H9 (cell line): ENCODE measurements around the gene ADGRB3. TPM values are rescaled to one million over a fixed set of nuclear protein-coding genes. Genes with fewer than 3 reads are reported as not detected.

Source experiments
- DNase-seq: peaks from one replicate; pipeline ENCODE4 v3.0.0-alpha.2; 2017
- H2AFZ ChIP-seq: one replicate; pipeline ENCODE4 v1.6.1; 2013; ENCODE audit warnings: mild to moderate bottlenecking, low read length, control low read depth, moderate library complexity
- H2AK5ac ChIP-seq: 2 replicates; pipeline ENCODE4 v1.6.1; 2013; ENCODE audit warnings: low read length, control low read depth, mixed read lengths; ENCODE audit not compliant: insufficient read length
- H2BK120ac ChIP-seq: one replicate; pipeline ENCODE4 v1.6.1; 2013; ENCODE audit warnings: low read depth, mild to moderate bottlenecking, low read length, control low read depth, inconsistent platforms; ENCODE audit not compliant: poor library complexity, severe bottlenecking
- H2BK12ac ChIP-seq: 2 replicates; pipeline ENCODE4 v1.6.1; 2013; ENCODE audit warnings: low read length, control low read depth, mixed read lengths, low read depth; ENCODE audit not compliant: insufficient read length
- H2BK15ac ChIP-seq: 2 replicates; pipeline ENCODE4 v1.6.1; 2013; ENCODE audit warnings: low read depth, low read length, control low read depth
- H2BK20ac ChIP-seq: one replicate; pipeline ENCODE4 v1.6.1; 2013; ENCODE audit warnings: low read depth, mild to moderate bottlenecking, low read length, control low read depth, inconsistent platforms; ENCODE audit not compliant: poor library complexity, severe bottlenecking
- H2BK5ac ChIP-seq: 2 replicates; pipeline ENCODE4 v1.6.1; 2013; ENCODE audit warnings: low read length, control low read depth, mixed read lengths; ENCODE audit not compliant: insufficient read length
- H3K14ac ChIP-seq: 2 replicates; pipeline ENCODE4 v1.6.1; 2013; ENCODE audit warnings: low read length, control low read depth; ENCODE audit not compliant: insufficient read depth
- H3K18ac ChIP-seq: 2 replicates; pipeline ENCODE4 v1.6.1; 2013; ENCODE audit warnings: low read depth, mild to moderate bottlenecking, mixed read lengths, low read length, control low read depth; ENCODE audit not compliant: insufficient read length
- H3K23ac ChIP-seq: 2 replicates; pipeline ENCODE4 v1.6.1; 2013; ENCODE audit warnings: low read length, control low read depth, mixed read lengths, low read depth; ENCODE audit not compliant: insufficient read length
- H3K23me2 ChIP-seq: 2 replicates; pipeline ENCODE4 v1.6.1; 2013; ENCODE audit warnings: low read depth, mild to moderate bottlenecking, mixed read lengths, low read length, control low read depth; ENCODE audit not compliant: insufficient read length, poor library complexity, severe bottlenecking
- H3K27ac ChIP-seq: 2 replicates; pipeline ENCODE4 v1.5.1; 2013; ENCODE audit warnings: low read length, control low read depth, mixed read lengths, low read depth; ENCODE audit not compliant: insufficient read length
- H3K27me3 ChIP-seq: 2 replicates; pipeline ENCODE4 v1.6.1; 2013; ENCODE audit warnings: low read length, control low read depth, inconsistent platforms; ENCODE audit not compliant: insufficient read depth
- H3K4ac ChIP-seq: 2 replicates; pipeline ENCODE4 v1.6.1; 2013; ENCODE audit warnings: low read depth, mild to moderate bottlenecking, control low read depth, inconsistent platforms, low read length, moderate library complexity
- H3K4me1 ChIP-seq: 2 replicates; pipeline ENCODE4 v1.6.1; 2013; ENCODE audit warnings: low read length, control low read depth, inconsistent platforms; ENCODE audit not compliant: insufficient read depth
- H3K4me2 ChIP-seq: 2 replicates; pipeline ENCODE4 v1.6.1; 2013; ENCODE audit warnings: low read length, control low read depth, mixed read lengths; ENCODE audit not compliant: insufficient read length, insufficient read depth
- H3K56ac ChIP-seq: 2 replicates; pipeline ENCODE4 v1.6.1; 2013; ENCODE audit warnings: low read depth, mild to moderate bottlenecking, mixed read lengths, low read length, control low read depth; ENCODE audit not compliant: insufficient read length
- H3K79me1 ChIP-seq: 2 replicates; pipeline ENCODE4 v1.6.1; 2013; ENCODE audit warnings: low read depth, mild to moderate bottlenecking, moderate library complexity, low read length, control low read depth, inconsistent platforms; ENCODE audit not compliant: insufficient read depth, poor library complexity, severe bottlenecking
- H3K79me2 ChIP-seq: 2 replicates; pipeline ENCODE4 v1.6.1; 2013; ENCODE audit warnings: low read length, control low read depth, inconsistent platforms; ENCODE audit not compliant: insufficient read depth
- H3K9ac ChIP-seq: 2 replicates; pipeline ENCODE4 v1.6.1; 2013; ENCODE audit warnings: low read length, control low read depth, mixed read lengths; ENCODE audit not compliant: insufficient read length; ENCODE audit errors: extremely low read depth
- H3K9me3 ChIP-seq: one replicate; pipeline ENCODE4 v1.6.1; 2013; ENCODE audit warnings: low read depth, low read length, inconsistent platforms; ENCODE audit not compliant: control insufficient read depth
- H3T11ph ChIP-seq: one replicate; pipeline ENCODE4 v1.6.1; 2013; ENCODE audit warnings: mild to moderate bottlenecking, low read length, control low read depth, inconsistent platforms
- H4K20me1 ChIP-seq: one replicate; pipeline ENCODE4 v1.6.1; 2013; ENCODE audit not compliant: control insufficient read depth, insufficient read length, insufficient read depth
- H4K5ac ChIP-seq: 2 replicates; pipeline ENCODE4 v1.6.1; 2013; ENCODE audit warnings: low read depth, mild to moderate bottlenecking, mixed read lengths, low read length, control low read depth; ENCODE audit not compliant: insufficient read length
- H4K8ac ChIP-seq: replicated peaks from 2 replicates; pipeline ENCODE4 v1.6.1; 2013; ENCODE audit warnings: low read length, control low read depth, mixed read lengths, low read depth; ENCODE audit not compliant: insufficient read length
- H4K91ac ChIP-seq: 2 replicates; pipeline ENCODE4 v1.6.1; 2013; ENCODE audit warnings: low read depth, mild to moderate bottlenecking, moderate library complexity, mixed read lengths, low read length, control low read depth; ENCODE audit not compliant: insufficient read length
- H3K27ac Mint-ChIP-seq, 3 experiments: 2 replicates in 2 of 3; 3 replicates in 1 of 3; pipeline ENCODE4 v1.8.0; 2020 to 2021; ENCODE audit warnings: mixed read lengths in 3 of 3, mild to moderate bottlenecking in 1 of 3, moderate library complexity in 1 of 3
- H3K27me3 Mint-ChIP-seq: 2 replicates; pipeline ENCODE4 v1.8.0; 2021; ENCODE audit warnings: low read depth, mild to moderate bottlenecking, moderate library complexity, mixed read lengths
- H3K36me3 Mint-ChIP-seq, 3 experiments: 2 replicates in 2 of 3; 3 replicates in 1 of 3; pipeline ENCODE4 v1.8.0; 2020 to 2021; ENCODE audit warnings: low read depth in 3 of 3, mixed read lengths in 3 of 3; ENCODE audit not compliant: insufficient read depth in 1 of 3
- H3K4me1 Mint-ChIP-seq, 2 experiments: 2 replicates each; pipeline ENCODE4 v1.8.0; 2020; ENCODE audit warnings: mixed read lengths in 2 of 2
- H3K4me3 Mint-ChIP-seq, 2 experiments: 2 replicates in 1 of 2; 3 replicates in 1 of 2; pipeline ENCODE4 v1.8.0; 2020 to 2021; ENCODE audit warnings: mild to moderate bottlenecking in 2 of 2, mixed read lengths in 2 of 2, moderate library complexity in 1 of 2
- H3K9me3 Mint-ChIP-seq, 2 experiments: 2 replicates in 1 of 2; 3 replicates in 1 of 2; pipeline ENCODE4 v1.8.0; 2020; ENCODE audit warnings: mild to moderate bottlenecking in 2 of 2, mixed read lengths in 2 of 2, moderate library complexity in 1 of 2
- CTCF ChIP-seq: fragments of 200-600 bp; sonication (generic); conservative IDR thresholded peaks from 3 replicates; pipeline ENCODE4 v1.8.0; 2021; ENCODE audit warnings: antibody characterized with exemption, mild to moderate bottlenecking
- WGBS: extraction: QIAGEN DNeasy Blood & Tissue Kit; methylation state at CpG from one replicate; pipeline ENCODE4 v1.1.7; 2013; ENCODE audit warnings: missing lambda C conversion rate, low lambda C conversion rate, mixed read lengths; ENCODE audit not compliant: insufficient read length; ENCODE audit errors: extremely low coverage; 5-methylcytosine and 5-hydroxymethylcytosine counted together
- total RNA-seq: library from RNA; stranded (reverse); gene quantifications from 2 replicates; pipeline ENCODE4 v1.2.1, GENCODE V29; 2021

ADGRB3 gene
- total RNA-seq, 1 experiment from 2014 or later, result 0.37 TPM

GRCh38 chr6:68650142-68650541 lies 15.1 kb downstream of the ADGRB3 start:
- WGBS, result no CpG with 5 or more reads among the region's 4 CpGs
- Histone ChIP-seq H3K18ac (no peak overlapping the region), H3K23ac (no peak overlapping the region), H2AFZ (no peak overlapping the region), H2BK20ac (no peak overlapping the region), H3K79me2 (no peaks in the 10 kb centered on the region), H3K27ac (no peak overlapping the region), H3K4me1 (no peaks in the 10 kb centered on the region), H4K91ac (no peak overlapping the region), H3K23me2 (no peaks in the 10 kb centered on the region), H3K79me1 (no peaks in the 10 kb centered on the region), H2BK5ac (no peak overlapping the region), H3K9ac (no peak overlapping the region), H3K4ac (no peak overlapping the region), H3T11ph (no peak overlapping the region), H3K27me3 (no peaks in the 10 kb centered on the region), H4K5ac (no peak overlapping the region), H4K8ac (no peak overlapping the region), H3K56ac (no peak overlapping the region), H2BK15ac (no peak overlapping the region), H3K14ac (no peak overlapping the region), H3K4me2 (no peak overlapping the region), H2BK12ac (no peak overlapping the region), H2BK120ac (no peak overlapping the region), H3K9me3 (no peaks in the 10 kb centered on the region), H4K20me1 (no peaks in the 10 kb centered on the region), H2AK5ac (no peak overlapping the region)
- Mint-ChIP-seq H3K9me3 (no peaks in the 10 kb centered on the region), H3K36me3 (no peaks in the 10 kb centered on the region), H3K27ac (no peak overlapping the region), H3K27me3 (no peaks in the 10 kb centered on the region), H3K4me1 (peaks cover 4% of the 10 kb centered on the region in 2 experiments; a peak in 2 of 4 replicates), H3K4me3 (no peak overlapping the region)
- no peak for DNase-seq
- TF ChIP-seq CTCF, result no peak
